Ishikawa (cell line): ENCODE measurements around the gene MPP4.

Source experiments
- CEBPB ChIP-seq: IDR thresholded peaks from 2 replicates; pipeline ENCODE4 v1.6.1; 2012
- EGR1 ChIP-seq: IDR thresholded peaks from 2 replicates; pipeline ENCODE4 v1.6.1; 2012
- EP300 ChIP-seq: IDR thresholded peaks from 2 replicates; pipeline ENCODE4 v1.6.1; 2012; ENCODE audit warnings: borderline replicate concordance
- NFIC ChIP-seq: IDR thresholded peaks from 2 replicates; pipeline ENCODE4 v1.6.1; 2012
- RAD21 ChIP-seq: IDR thresholded peaks from 2 replicates; pipeline ENCODE4 v1.6.1; 2012; ENCODE audit warnings: low read depth
- TAF1 ChIP-seq: IDR thresholded peaks from 2 replicates; pipeline ENCODE4 v1.6.1; 2012; ENCODE audit warnings: low read depth, mild to moderate bottlenecking
- TCF12 ChIP-seq: IDR thresholded peaks from 2 replicates; pipeline ENCODE4 v1.6.1; 2012; ENCODE audit warnings: low read depth
- ZBTB7A ChIP-seq: IDR thresholded peaks from 2 replicates; pipeline ENCODE4 v1.6.1; 2012; ENCODE audit warnings: low read depth
- TF ChIP-seq, protein P1 (sequence below): IDR thresholded peaks from 2 replicates; pipeline ENCODE4 v1.6.1; 2012; ENCODE audit warnings: low read depth, mild to moderate bottlenecking
- TF ChIP-seq, protein P2 (sequence below): IDR thresholded peaks from 2 replicates; pipeline ENCODE4 v1.6.1; 2012

DNA sequence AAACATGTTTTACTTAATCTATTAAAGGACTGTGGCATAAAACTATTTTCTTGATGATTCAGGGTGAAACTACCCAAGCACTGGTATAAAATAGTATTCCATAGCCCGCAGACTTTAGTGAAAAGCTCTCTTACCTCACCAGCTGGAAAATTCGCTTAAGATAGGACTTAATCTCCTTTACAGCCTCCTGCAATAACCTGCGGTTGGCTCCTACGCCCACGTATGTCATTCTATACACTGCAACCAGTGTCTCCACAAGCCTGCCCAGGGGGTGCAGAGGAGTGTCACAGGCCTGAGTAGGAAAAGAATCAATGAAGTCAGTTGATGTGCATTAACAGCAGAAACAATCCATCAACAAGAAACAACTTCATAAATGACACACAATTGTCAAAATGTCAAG lies 11.3 kb upstream of the MPP4 start:
- no peak for TF ChIP-seq TAF1
- TF ChIP-seq RAD21, result no peak
- no peak for TF ChIP-seq ZBTB7A
- TF ChIP-seq, protein P1, sequence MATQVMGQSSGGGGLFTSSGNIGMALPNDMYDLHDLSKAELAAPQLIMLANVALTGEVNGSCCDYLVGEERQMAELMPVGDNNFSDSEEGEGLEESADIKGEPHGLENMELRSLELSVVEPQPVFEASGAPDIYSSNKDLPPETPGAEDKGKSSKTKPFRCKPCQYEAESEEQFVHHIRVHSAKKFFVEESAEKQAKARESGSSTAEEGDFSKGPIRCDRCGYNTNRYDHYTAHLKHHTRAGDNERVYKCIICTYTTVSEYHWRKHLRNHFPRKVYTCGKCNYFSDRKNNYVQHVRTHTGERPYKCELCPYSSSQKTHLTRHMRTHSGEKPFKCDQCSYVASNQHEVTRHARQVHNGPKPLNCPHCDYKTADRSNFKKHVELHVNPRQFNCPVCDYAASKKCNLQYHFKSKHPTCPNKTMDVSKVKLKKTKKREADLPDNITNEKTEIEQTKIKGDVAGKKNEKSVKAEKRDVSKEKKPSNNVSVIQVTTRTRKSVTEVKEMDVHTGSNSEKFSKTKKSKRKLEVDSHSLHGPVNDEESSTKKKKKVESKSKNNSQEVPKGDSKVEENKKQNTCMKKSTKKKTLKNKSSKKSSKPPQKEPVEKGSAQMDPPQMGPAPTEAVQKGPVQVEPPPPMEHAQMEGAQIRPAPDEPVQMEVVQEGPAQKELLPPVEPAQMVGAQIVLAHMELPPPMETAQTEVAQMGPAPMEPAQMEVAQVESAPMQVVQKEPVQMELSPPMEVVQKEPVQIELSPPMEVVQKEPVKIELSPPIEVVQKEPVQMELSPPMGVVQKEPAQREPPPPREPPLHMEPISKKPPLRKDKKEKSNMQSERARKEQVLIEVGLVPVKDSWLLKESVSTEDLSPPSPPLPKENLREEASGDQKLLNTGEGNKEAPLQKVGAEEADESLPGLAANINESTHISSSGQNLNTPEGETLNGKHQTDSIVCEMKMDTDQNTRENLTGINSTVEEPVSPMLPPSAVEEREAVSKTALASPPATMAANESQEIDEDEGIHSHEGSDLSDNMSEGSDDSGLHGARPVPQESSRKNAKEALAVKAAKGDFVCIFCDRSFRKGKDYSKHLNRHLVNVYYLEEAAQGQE, result no peak
- TF ChIP-seq TCF12, result no peak
- no peak for TF ChIP-seq EP300
- no peak for TF ChIP-seq NFIC
- TF ChIP-seq CEBPB, result no peak
- TF ChIP-seq, protein P2, sequence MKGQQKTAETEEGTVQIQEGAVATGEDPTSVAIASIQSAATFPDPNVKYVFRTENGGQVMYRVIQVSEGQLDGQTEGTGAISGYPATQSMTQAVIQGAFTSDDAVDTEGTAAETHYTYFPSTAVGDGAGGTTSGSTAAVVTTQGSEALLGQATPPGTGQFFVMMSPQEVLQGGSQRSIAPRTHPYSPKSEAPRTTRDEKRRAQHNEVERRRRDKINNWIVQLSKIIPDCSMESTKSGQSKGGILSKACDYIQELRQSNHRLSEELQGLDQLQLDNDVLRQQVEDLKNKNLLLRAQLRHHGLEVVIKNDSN, result no peak
- no peak for TF ChIP-seq EGR1
